GM18511 (cell line): ENCODE data around the gene GNPTG.
"Not testable (repeated sequence)": the region's sequence is repeated elsewhere in the genome, so short reads cannot be mapped to it uniquely, and the experiment has no call there.

Source experiments
- ATAC-seq: cut with Tn5 transposase; IDR thresholded peaks from one replicate; pipeline ENCODE4 v1.9.1; 2021; ENCODE audit warnings: mild to moderate bottlenecking, moderate library complexity; ENCODE audit not compliant: unreplicated experiment

Gene GNPTG

DNA sequence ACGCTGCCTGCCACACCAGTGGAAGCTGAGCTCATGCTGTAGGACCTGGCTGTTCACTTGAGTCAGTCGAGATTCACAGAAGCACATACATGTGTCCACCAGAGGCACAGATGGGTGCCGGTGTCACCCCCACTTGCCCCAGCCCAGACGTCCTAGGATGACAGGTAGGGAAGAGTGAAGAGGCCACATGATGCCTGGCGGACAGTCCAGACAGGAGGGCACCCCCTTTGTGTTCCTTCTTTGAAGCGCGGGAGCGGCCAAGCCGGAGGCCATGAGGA lies 33.5 kb upstream of the GNPTG start:
- ATAC-seq = no peak

- no peak for ATAC-seq
Measured at GRCh38 chr16:1319041-1319440, 32.7 kb upstream of the GNPTG start.

DNA sequence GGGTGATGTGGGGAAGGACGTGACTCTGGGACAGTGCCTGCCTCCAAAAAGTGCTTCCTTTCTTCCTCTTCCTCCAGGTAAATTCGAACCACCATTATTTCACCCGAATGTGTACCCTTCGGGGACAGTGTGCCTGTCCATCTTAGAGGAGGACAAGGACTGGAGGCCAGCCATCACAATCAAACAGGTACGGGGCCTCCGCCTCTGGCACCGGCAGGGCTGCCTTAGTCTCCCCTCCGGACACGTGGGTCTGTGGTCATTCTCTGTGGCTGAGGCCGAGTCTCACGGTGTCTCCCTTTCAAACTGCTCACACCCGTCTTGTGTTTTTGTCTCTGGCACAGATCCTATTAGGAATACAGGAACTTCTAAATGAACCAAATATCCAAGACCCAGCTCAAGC lies 31.6 kb upstream of the GNPTG start:
- ATAC-seq = no peak

DNA sequence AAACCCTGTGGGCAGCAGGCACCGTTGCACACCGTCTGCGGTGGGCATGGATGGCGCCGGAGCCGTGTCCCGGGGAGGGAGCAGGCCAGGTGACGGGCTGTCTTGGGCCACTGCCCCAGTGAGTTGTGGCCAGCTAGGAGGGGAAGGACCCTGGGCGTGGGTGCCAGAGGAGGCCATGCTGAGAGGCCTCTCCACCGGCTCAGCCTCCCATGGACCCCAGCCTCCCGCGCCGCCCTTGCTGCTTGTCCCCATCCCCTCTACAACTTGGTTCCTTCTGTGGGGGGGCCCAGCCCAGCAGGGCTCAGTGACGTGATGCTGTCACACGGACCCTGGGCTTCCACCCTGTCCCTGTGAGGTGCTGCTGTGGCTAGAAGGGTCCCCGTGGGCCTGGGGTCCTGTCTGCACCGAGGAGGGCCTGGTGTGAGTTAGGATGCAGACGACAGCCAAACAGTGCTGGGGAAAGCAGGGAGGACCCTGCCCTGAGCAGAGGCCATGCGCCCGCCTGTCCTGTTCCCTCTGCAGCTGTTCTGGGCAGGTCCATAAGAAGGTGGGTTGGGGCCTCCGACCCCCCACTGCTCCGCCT lies 31.0 kb upstream of the GNPTG start:
- ATAC-seq = no peak

DNA sequence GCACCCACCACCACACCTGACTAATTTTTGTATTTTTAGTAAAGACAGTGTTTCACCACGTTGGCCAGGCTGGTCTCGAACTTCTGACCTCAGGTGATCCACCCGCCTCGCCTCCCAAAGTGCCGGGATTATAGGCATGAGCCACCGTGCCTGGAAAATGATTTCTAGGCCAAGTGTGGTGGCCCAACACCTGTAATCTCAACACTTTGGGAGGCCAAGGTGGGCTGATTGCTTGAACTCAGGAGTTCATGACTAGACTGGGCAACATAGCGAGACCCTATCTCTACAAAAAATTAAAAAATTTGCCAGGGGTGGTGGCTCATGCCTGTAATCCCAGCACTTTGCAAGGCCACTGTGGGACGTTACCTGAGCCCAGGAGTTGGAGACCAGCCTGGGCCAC lies 29.3 kb upstream of the GNPTG start:
- no peak for ATAC-seq

DNA sequence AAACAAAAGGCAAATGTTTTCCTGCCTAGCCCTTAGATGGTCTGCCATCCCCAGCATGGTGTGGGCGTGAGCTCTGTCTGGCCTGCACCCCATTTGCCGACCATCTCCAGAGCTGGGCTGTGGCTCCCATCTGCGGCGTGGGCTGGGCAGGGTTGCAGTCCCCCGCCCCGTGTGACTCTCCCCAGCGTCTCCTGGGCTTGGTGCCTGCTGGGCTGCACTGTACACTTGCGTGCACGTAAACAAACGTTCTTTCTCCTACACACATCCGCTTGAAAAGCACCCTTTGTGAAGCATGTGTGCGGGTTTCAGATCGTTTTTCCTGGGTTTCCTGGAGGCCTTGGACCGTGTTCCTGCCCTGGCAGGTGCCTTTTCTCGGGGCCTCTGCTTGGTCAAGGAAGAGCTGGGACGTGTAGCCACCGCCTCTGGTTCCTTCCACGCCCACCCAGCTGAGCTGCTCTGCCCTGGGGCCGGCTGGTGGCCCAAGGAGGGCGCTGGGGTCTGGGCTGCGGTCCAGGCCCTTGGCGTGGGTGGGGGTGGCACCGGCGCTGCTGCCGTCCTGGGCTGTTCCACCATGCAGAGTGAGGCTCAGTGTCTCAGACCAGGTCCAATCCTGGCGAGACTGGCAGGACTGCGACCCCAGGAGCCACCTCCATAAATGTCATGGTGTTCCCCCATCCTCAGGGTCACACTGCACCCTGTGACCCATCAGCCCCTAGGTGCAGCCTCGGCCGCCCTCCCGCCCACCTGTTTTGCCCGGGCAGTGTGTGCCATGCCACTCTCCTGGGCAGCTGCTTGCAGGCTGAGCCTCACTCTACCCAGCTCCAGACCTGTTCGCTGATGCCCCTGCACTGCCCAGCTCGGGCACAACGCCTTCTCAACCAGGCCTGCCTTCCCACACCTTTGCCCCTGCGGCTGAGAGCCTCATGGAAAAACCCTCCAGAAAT lies 28.2 kb upstream of the GNPTG start:
- no peak for ATAC-seq

DNA sequence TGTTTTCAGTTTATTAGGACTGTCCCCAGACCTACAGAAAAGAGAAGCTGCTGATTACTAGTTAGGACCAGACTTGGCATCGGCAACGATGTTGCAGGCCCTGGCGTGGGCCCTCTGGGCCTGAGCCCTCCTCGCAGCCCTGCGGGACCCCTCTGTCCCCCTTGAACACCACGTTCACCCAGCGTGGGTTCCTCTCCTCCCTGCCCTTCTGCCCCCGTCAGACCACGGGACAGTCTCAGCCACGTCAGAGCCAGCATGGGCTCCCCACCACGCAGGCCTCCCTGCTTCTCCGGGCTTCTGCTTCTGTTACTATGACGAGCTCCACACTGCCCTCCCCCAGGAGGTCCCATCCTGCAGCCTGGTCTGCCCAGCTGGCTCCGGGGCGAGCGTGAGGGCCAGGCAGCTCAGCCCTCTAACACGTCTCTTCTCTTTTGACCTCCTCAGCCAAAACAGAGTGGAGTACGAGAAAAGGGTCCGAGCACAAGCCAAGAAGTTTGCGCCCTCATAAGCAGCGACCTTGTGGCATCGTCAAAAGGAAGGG lies 27.4 kb upstream of the GNPTG start:
- no peak for ATAC-seq

- no peak for ATAC-seq
Measured at GRCh38 chr16:1325261-1325660, 26.5 kb upstream of the GNPTG start.

- no peak for ATAC-seq
Measured at GRCh38 chr16:1325673-1326371, 25.9 kb upstream of the GNPTG start.

GRCh38 chr16:1326391-1326790 lies 25.3 kb upstream of the GNPTG start:
- ATAC-seq = no peak

DNA sequence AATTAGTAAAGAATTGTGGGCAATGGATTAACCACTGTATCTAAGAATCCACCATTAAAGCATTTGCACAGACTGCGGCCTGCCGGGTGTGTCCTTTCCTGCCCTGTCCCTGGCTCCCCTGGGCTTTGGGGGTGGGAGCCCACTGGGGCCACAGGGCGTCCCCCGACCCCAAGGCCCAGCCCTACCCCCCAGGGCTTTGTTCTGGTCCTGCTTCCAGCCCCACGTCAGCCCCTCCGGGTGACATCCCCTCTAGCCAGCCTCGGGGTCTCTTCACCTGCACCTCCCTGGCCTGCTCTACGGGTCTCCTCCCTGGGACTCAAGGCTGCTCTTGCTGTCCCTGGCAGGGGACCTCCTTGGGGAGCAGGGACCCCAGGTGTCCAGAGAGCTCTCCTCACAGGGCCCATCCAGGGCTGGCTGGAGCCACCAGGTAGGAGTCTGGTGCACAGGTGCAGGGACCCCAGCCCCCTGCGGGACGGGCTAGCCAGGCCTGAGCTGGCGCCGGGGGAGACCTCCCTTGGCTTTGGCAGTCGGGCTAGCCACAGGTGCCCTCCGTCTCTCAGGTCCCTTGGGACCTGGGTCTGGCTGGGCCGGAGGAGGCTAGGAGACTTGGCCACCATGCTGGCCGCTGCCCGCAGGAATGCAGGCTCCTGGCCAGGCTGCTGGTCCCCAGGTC lies 24.6 kb upstream of the GNPTG start:
- no peak for ATAC-seq

- no peak for ATAC-seq
Measured at GRCh38 chr16:1327619-1327947, 24.1 kb upstream of the GNPTG start.

GRCh38 chr16:1328136-1328535 lies 23.6 kb upstream of the GNPTG start:
- ATAC-seq = not testable (repeated sequence)

GRCh38 chr16:1328961-1329360 lies 22.8 kb upstream of the GNPTG start:
- not testable (repeated sequence) for ATAC-seq

DNA sequence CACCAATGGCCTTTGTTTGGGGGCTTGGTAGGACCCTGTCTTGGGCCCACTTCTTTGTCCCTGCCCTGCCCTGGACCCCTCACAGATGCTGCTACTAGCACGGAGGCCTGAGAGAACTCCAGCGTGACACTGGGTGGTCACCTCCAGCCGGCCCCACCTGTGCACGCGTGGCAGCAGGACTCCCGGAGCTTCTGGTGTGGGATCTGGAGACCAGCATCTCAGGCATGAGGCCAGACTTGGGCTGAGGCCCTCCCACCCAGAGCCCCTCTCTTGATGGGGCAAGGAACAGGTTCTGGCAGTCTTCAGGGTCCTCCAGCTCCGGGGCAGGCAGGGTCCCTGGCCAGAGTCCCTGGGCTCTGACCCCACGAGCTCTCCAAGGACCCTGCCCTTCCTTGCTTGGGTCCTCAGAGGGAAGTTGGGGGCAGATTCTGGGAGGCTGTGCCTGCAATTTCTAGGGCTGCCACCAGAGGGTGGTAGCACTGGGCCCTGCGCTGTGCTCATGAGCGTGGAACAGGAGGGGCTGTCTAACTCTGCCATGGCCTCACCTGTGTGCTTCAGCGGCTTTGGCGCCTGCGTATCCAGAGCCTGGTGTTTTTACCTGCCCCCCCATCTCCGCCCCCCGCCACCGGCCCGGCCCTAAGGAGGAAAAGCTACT lies 21.3 kb upstream of the GNPTG start:
- no peak for ATAC-seq

DNA sequence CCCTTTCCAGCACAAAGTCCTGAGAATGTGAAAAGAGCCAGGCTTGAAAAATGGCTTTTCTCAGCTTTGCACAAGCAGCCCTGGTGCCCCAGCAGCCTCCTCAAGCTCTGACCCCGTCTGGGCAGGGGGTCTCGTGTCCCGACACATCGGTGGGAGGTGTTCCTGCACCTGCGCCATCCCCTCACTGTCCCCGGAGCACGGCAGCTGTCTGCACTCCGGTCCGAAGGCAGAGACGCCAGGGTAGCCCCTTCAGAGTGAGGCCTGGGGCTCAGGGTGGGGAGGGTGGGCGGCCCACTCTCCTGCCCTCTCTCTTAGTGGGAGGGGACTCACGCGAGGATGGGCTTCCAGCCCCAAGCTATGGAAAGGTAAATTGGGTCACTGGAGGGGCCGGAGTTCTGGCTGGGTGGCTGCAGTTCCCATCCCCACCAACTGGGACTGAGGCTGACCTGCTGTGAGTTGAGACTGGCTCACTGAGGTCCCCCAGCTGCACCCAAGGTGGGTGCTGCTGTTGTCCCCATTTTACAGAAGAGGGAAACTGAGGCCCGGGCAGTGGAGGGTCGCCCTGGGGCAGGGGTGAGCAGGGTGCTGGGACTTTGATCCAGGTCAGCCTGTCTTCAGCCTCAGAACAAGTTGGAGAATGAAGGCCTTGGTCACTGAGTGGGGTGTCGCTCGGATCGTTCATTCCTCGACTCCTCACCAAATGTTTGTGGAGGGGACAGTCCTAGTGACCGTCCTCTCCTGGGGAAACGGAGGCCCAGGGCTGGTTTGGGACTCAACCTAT lies 20.6 kb upstream of the GNPTG start:
- no peak for ATAC-seq

- peak; percentile 69 for ATAC-seq
Measured at GRCh38 chr16:1331712-1332617, 19.8 kb upstream of the GNPTG start.

DNA sequence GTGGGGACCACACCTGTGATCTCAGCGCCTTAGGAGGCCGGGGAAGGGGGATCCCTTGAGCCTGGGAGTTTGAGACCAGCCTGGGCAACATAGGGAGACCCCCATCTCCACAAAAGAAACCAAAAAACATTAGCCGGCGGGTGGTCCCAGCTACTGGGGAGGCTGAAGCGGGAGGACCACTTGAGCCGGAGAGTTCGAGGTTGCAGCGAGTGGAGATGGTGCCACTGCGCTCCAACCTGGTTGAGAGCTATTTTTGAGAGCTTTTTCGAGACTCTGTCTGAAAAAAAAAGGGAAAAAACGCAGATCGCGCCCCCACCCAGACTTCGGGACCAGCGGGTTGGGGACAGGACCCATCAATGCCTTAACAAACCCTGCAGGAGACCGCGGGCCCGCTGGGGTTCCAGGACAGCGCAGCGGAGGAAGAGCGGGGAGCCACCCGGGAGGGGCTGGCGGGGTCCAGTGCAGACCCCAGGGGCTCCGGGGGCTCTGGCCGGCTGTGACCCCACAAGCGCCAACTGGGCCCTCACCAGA lies 19.0 kb upstream of the GNPTG start:
- no peak for ATAC-seq
